ENCODE data around the gene UBXN1.

UBXN1 gene, protein sequence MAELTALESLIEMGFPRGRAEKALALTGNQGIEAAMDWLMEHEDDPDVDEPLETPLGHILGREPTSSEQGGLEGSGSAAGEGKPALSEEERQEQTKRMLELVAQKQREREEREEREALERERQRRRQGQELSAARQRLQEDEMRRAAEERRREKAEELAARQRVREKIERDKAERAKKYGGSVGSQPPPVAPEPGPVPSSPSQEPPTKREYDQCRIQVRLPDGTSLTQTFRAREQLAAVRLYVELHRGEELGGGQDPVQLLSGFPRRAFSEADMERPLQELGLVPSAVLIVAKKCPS

DNA sequence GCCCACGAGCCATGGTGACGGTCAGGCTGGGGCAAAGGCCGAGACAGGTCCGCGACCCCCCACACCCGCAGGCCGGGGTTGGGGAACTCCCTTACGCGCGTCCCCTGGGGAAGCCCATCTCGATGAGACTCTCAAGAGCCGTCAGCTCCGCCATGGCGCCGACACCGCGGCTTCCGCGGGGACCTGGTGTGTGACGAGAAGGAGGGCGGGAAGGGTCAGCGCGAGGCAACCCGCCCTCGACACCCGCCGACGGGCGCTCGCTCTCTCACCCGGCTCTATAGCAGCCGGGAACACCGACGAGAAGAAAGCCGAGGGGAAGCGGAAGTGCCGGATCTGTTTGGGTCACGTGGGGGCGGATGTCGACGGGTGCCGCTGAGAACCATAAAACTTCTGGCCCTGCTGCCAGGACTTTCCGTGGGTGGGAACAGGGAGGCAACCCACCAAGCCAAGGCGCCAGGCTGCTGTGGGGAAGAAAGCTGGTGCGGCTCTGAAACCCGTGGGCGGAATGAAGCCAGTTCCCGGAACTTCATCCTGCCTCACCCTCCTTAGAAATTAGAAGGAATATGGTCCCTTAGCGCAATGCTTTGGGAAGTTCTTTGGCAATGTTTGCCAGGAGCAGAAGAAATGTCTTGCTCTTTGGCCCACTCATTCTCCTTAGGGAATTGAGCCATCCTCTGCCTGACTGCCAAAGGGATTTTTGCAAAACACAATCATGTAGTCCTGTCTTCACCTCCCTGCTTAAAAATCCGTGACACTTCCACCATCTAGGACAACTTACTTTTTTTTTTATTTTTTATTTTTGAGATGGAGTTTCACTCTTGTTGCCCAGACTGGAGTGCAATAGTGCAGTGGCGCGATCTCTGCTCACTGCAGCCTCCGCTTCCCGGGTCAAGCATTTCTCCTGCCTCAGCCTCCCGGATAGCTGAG, at the start of gene UBXN1:
UBXN1 (minus strand) TSS at position 304 of the 927 bp plus-strand sequence; CDS start at position 154, 150 bp downstream.
- Histone ChIP-seq H3K9me3 (ENCODE audit: low read length) (no peaks in the 10 kb centered on the region), H3K4me3 (ENCODE audit: low read length) (peak within 1 kb of the TSS; percentile 79), H3K27me3 (ENCODE audit: insufficient read depth, low read length) (no peaks in the 10 kb centered on the region), H2AFZ (ENCODE audit: low read depth, low read length) (peak within 1 kb of the TSS; percentile 27), H3K36me3 (ENCODE audit: insufficient read depth, low read length) (peaks cover 22% of the 10 kb centered on the region), H3K4me1 (ENCODE audit: insufficient read depth, low read length) (peaks cover 22% of the 10 kb centered on the region)

DNA sequence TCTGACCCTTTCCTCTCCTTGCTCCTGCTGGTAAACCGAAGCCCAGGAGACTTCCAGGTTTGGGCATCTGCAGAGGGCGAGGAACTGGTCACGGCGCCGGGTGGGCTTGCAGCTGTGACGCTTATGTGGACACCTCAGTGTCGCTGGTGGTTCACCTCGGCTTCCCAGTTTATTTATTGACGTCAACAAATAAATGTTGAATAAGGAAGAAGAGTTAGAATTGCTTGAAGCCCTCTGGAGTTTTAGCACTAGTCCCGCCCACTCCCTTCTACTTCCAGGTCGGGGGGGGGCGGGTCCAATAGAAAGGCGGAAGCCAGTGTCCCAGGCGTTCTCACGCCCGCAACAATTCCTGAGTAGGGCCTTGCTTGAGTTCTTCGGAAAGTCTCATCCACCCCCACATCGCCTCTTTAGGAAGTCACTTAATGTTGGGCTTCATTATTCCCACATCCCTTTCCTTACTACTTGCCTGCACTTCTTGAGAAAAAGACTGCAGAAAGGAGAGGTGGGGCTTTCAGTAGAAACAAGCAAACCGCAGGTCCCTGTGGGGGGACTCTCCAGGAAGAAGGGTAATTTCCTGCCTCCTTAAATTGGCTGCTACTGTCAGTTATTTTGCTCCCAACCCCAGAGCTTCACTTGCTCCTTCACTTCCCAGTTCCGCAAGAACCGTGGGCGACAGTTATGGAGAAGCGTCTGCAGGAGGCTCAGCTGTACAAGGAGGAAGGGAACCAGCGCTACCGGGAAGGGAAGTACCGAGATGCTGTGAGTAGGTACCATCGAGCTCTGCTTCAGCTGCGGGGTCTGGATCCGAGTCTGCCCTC, 49.5 kb upstream of the UBXN1 start, which contains the start of gene TTC9C:
TTC9C (plus strand) TSS at position 316 of the 818 bp plus-strand sequence; CDS start at position 679, 363 bp downstream.
- Histone ChIP-seq H2AFZ (ENCODE audit: low read depth, low read length) (peak within 1 kb of the TSS; percentile 66), H3K27me3 (ENCODE audit: insufficient read depth, low read length) (no peaks in the 10 kb centered on the region), H3K9me3 (ENCODE audit: low read length) (no peaks in the 10 kb centered on the region), H3K4me3 (ENCODE audit: low read length) (peak within 1 kb of the TSS; percentile 85), H3K36me3 (ENCODE audit: insufficient read depth, low read length) (peaks cover 24% of the 10 kb centered on the region), H3K4me1 (ENCODE audit: insufficient read depth, low read length) (peaks cover 30% of the 10 kb centered on the region)

DNA sequence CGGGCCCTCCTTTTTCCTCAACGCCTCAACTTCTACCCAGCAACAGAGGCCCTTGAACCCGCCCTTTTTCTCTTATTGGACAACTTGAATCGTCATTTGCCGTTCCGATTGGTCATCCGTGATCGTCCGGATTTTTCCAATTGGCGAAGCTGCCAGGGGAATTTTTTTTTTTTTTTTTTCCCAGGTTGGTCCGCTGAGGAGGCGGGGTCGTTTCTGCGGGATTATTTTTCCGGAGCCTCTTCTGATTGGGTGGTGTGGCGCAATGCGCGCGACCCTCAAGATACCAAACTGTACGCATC, 48.9 kb upstream of the UBXN1 start:
- peaks cover 30% of the 10 kb centered on the region for H3K4me1 ChIP-seq (ENCODE audit: insufficient read depth, low read length)
- H2AFZ ChIP-seq (ENCODE audit: low read depth, low read length) = peak overlapping the region; percentile 66
- H3K36me3 ChIP-seq (ENCODE audit: insufficient read depth, low read length) = peaks cover 24% of the 10 kb centered on the region
- no peaks in the 10 kb centered on the region for H3K27me3 ChIP-seq (ENCODE audit: insufficient read depth, low read length)
- H3K9me3 ChIP-seq (ENCODE audit: low read length) = no peaks in the 10 kb centered on the region
- H3K4me3 ChIP-seq (ENCODE audit: low read length) = peak overlapping the region; percentile 85

DNA sequence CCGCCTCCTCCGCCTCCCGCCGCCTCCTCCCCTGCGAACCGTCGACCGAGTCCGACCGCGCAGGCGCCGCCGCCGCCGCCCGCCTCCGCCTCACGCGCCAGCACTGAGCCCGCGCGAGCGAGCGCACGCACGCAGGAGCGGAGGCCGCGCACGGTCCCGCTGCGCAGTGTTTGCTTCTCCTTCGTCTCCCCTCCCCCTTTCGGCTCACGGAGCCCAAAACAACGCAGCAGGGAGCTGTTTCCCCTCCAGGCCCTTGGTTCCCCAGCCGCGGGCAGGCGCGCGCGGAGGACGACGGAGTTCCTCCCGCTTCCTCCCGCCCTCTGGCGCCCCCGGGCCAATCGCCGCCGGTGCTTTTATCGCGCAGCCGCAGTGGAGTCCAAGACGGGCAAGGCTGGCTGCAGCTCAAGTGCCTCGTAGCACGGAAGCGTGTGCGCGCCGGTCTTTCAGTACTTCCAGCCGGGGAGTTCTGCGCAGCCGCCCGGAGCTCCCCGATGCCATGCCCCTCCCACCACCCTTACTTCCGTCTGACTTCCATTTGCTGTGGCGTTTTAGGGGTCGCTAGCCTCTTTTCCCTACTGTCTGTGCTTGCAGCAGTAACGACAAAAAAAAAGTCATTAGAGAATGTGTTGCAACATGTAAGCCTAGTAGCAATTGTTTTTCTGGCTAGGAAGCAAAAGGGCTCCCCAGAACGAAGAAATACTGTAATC, 48.4 kb upstream of the UBXN1 start, which contains the start of gene HNRNPUL2:
HNRNPUL2 (minus strand) TSS at position 293 of the 707 bp plus-strand sequence. CDS start 301 bp downstream, outside the sequence.
- H3K9me3 ChIP-seq (ENCODE audit: low read length) = no peaks in the 10 kb centered on the region
- H3K4me3 ChIP-seq (ENCODE audit: low read length) = peak within 1 kb of the TSS; percentile 85
- peaks cover 30% of the 10 kb centered on the region for H3K4me1 ChIP-seq (ENCODE audit: insufficient read depth, low read length)
- H3K27me3 ChIP-seq (ENCODE audit: insufficient read depth, low read length) = no peaks in the 10 kb centered on the region
- H3K36me3 ChIP-seq (ENCODE audit: insufficient read depth, low read length) = peaks cover 27% of the 10 kb centered on the region
- peak within 1 kb of the TSS; percentile 66 for H2AFZ ChIP-seq (ENCODE audit: low read depth, low read length)

DNA sequence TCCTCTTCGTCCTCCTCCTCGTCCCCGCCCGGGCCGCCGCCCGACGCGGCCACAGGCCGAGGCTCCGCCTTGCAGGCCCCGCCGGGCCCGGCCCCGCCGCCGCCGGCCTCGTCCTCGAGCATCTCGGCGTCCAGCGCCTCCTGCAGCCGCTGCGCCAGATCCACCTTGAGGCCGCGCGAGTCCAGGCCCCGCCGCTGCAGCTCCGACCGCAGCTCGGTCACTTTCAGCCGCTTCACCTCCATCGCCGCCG, 48.0 kb upstream of the UBXN1 start:
- peaks cover 32% of the 10 kb centered on the region for H3K36me3 ChIP-seq (ENCODE audit: insufficient read depth, low read length)
- H3K4me1 ChIP-seq (ENCODE audit: insufficient read depth, low read length) = peaks cover 30% of the 10 kb centered on the region
- peak overlapping the region; percentile 85 for H3K4me3 ChIP-seq (ENCODE audit: low read length)
- no peaks in the 10 kb centered on the region for H3K9me3 ChIP-seq (ENCODE audit: low read length)
- no peaks in the 10 kb centered on the region for H3K27me3 ChIP-seq (ENCODE audit: insufficient read depth, low read length)
- peak overlapping the region; percentile 27 for H2AFZ ChIP-seq (ENCODE audit: low read depth, low read length)

DNA sequence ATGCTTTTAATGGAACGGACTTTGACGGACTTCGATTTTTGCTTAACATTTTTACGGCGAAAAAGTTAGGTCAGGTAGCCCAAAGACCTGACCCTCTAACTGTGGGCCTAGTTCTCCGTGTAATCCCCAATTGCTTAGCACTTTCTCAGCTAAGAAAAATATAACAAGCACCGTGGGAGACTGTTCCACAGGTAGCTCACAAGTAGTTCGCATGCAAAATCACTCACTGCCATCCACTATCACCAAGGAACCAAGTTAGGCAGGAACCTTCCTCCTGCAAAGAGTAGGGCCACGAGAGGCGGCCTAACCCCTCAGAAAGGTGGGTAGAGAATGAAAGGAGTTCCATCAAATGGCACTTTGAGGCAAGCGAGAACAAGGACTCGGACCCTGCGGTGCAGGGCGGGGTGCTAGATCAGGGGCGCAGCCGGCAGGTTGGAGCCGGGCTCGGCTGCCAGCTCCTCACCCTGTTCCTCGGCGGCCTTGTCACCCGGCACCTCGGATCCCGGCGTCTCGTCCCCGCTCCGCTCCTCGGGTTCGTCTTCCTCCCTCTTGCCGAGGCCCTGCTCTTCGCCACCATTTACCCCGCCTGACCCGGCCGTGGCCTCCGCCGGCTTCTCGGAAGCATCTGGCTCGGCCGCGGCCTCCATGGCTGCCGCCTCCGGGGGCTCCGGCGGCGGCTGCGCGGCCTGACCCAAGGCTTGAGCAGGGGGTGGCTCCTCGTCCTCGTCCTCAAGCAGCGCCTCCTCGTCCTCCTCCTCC, 47.5 kb upstream of the UBXN1 start:
- Histone ChIP-seq H3K4me3 (ENCODE audit: low read length) (peak overlapping the region; percentile 85), H3K4me1 (ENCODE audit: insufficient read depth, low read length) (peaks cover 30% of the 10 kb centered on the region), H3K36me3 (ENCODE audit: insufficient read depth, low read length) (peaks cover 37% of the 10 kb centered on the region), H2AFZ (ENCODE audit: low read depth, low read length) (no peak overlapping the region), H3K9me3 (ENCODE audit: low read length) (no peaks in the 10 kb centered on the region), H3K27me3 (ENCODE audit: insufficient read depth, low read length) (no peaks in the 10 kb centered on the region)

DNA sequence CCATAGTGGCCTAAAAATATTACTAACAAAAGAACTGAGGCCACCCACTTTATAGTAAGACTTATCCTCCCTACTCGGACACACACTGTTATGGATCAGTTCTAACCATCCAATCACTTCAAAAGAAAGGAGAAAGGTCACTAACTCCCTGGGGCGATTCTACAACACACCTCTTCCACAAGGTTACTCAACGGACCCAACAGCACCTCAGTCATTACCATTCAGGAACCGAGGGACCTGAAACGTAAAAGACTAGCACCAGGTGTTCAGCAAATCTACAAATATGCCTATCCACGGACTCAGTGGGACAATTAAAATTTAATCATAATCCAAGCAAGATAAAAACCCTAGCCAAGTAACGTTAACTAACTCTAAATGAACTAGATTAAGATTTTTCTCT, 46.8 kb upstream of the UBXN1 start:
- no peaks in the 10 kb centered on the region for H3K27me3 ChIP-seq (ENCODE audit: insufficient read depth, low read length)
- no peak overlapping the region for H2AFZ ChIP-seq (ENCODE audit: low read depth, low read length)
- peaks cover 30% of the 10 kb centered on the region for H3K4me1 ChIP-seq (ENCODE audit: insufficient read depth, low read length)
- H3K36me3 ChIP-seq (ENCODE audit: insufficient read depth, low read length) = peaks cover 41% of the 10 kb centered on the region
- H3K4me3 ChIP-seq (ENCODE audit: low read length) = peak overlapping the region; percentile 85
- no peaks in the 10 kb centered on the region for H3K9me3 ChIP-seq (ENCODE audit: low read length)

DNA sequence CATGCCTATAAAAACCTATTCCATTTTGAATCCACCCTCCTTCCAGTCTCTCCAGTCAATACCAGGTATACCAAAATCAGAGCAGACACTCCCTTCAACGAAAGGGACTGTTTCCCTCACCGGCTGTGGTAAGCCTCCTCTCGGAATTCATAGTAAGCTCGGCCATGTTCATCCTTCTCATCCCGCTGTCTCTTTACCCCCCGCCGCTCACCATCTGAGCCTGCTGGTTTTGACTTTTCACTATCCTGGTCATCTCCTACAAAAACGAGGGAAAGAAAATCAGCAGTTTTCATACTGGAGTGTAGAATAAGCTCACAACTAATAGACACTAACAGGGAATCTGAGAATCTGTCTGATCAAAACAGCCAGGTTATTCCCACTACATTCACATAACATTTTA, 45.3 kb upstream of the UBXN1 start:
- Histone ChIP-seq H3K4me3 (ENCODE audit: low read length) (peak overlapping the region; percentile 85), H3K4me1 (ENCODE audit: insufficient read depth, low read length) (peaks cover 21% of the 10 kb centered on the region), H3K27me3 (ENCODE audit: insufficient read depth, low read length) (no peaks in the 10 kb centered on the region), H2AFZ (ENCODE audit: low read depth, low read length) (no peak overlapping the region), H3K36me3 (ENCODE audit: insufficient read depth, low read length) (peaks cover 56% of the 10 kb centered on the region), H3K9me3 (ENCODE audit: low read length) (no peaks in the 10 kb centered on the region)

DNA sequence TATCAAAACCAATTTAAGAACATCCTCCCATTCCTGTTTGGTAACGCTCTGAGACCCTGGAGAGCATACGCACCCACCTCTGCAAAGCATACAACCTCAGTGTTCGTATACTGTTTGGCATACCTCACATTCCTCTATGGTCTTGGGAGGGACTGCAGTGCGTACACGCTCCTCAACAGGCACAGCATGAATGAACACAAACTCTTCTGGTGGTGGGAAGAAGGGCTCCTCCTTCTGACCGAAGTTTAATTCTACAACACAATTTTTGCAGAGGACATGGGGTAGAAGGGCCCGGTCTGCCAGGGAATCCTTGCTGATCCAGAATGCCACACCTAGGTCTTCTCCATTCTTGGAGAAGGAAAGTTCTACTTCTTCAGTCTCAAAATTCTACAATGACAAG, 43.1 kb upstream of the UBXN1 start:
- Histone ChIP-seq H3K4me3 (ENCODE audit: low read length) (no peak overlapping the region), H3K4me1 (ENCODE audit: insufficient read depth, low read length) (peaks cover 21% of the 10 kb centered on the region), H3K27me3 (ENCODE audit: insufficient read depth, low read length) (no peaks in the 10 kb centered on the region), H3K9me3 (ENCODE audit: low read length) (no peaks in the 10 kb centered on the region), H2AFZ (ENCODE audit: low read depth, low read length) (no peak overlapping the region), H3K36me3 (ENCODE audit: insufficient read depth, low read length) (peaks cover 76% of the 10 kb centered on the region)

DNA sequence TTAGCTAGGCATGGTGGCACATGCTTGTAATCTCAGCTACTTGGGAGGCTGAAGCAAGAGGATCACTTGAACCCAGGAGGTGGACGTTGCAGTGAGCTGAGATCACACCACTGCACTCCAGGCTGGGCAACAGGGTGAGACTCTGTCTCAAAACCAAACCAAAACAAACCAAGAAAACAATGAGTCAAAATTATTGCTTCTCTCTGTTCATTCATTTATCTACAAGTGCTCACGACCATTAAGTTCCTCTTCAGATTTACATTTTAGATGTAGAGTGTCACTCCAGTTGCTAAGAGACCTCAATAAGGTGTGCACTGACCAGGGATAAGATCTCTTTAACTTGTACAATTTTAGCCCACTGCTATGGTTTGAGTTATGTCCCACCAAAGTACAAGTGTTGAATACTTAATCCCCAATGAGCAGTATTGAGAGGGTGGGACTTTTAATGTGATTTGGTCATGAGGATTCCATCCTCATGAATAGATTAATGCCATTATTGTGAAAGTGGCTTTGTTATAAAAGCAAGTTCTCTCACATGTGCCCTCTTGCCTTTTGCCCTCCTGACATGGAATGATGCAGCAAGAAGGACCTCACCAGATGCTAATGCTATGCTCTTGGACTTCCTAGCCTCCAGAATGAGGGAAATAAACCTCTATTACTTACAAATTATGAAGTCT, 40.6 kb upstream of the UBXN1 start:
- no peak overlapping the region for H3K4me3 ChIP-seq (ENCODE audit: low read length)
- H2AFZ ChIP-seq (ENCODE audit: low read depth, low read length) = no peak overlapping the region
- peaks cover 7% of the 10 kb centered on the region for H3K4me1 ChIP-seq (ENCODE audit: insufficient read depth, low read length)
- H3K27me3 ChIP-seq (ENCODE audit: insufficient read depth, low read length) = no peaks in the 10 kb centered on the region
- peaks cover 97% of the 10 kb centered on the region for H3K36me3 ChIP-seq (ENCODE audit: insufficient read depth, low read length)
- H3K9me3 ChIP-seq (ENCODE audit: low read length) = no peaks in the 10 kb centered on the region

DNA sequence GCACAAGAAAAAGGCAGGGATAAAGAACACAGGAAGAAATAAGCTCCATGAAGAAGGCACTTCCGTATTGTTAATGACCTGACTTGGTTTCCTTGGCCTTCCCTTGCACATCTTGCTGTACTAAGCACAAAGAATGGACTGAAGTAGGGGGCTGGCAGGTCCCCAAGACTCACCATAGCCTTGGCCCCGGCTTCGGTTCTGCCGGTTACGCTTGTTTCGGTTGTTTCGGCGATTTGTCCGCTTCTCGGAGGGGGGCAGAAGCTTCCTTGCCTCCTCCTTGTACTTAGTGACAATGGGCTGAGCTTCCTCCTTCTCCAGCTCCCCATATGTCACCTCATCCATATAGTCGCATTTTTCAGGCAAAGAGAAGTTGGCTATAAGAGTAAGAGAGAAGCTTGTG, 37.9 kb upstream of the UBXN1 start:
- peaks cover 95% of the 10 kb centered on the region for H3K36me3 ChIP-seq (ENCODE audit: insufficient read depth, low read length)

More for the DNA sequence above, 37.9 kb upstream of the UBXN1 start:
- H2AFZ ChIP-seq (ENCODE audit: low read depth, low read length) = no peak overlapping the region
- no peaks in the 10 kb centered on the region for H3K4me1 ChIP-seq (ENCODE audit: insufficient read depth, low read length)
- H3K27me3 ChIP-seq (ENCODE audit: insufficient read depth, low read length) = no peaks in the 10 kb centered on the region
- no peaks in the 10 kb centered on the region for H3K9me3 ChIP-seq (ENCODE audit: low read length)
- no peak overlapping the region for H3K4me3 ChIP-seq (ENCODE audit: low read length)
